PFSK-1 (cell line): ENCODE data around the gene CARD9.

Experiments used
- FOXP2 ChIP-seq: optimal IDR thresholded peaks from 2 replicates; pipeline ENCODE3; 2011; ENCODE audit warnings: borderline replicate concordance, control low read depth, inconsistent platforms; ENCODE audit not compliant: insufficient read depth; ENCODE audit errors: extremely low read length, extremely low read depth
- POLR2AphosphoS5 ChIP-seq: IDR thresholded peaks from 2 replicates; pipeline ENCODE4 v1.6.1; 2012; ENCODE audit warnings: low read depth, mild to moderate bottlenecking, control low read depth, low read length, moderate library complexity
- SIN3A ChIP-seq: IDR thresholded peaks from 2 replicates; pipeline ENCODE4 v1.6.1; 2012; ENCODE audit warnings: mild to moderate bottlenecking, low read length, moderate library complexity, borderline replicate concordance; ENCODE audit not compliant: insufficient read depth
- TAF1 ChIP-seq: IDR thresholded peaks from 2 replicates; pipeline ENCODE4 v1.6.1; 2012; ENCODE audit warnings: low read length, control low read depth, borderline replicate concordance; ENCODE audit not compliant: insufficient read depth
- TF ChIP-seq, protein P1 (sequence below), 2 experiments: IDR thresholded peaks; 2 replicates each; pipeline versions ENCODE4 v1.6.1 to v1.8.0; 2011 to 2012; ENCODE audit warnings: low read depth in 2 of 2, low read length in 2 of 2, control low read depth in 1 of 2, inconsistent platforms in 1 of 2, mild to moderate bottlenecking in 1 of 2, moderate library complexity in 1 of 2; ENCODE audit not compliant: insufficient read depth in 1 of 2

DNA sequence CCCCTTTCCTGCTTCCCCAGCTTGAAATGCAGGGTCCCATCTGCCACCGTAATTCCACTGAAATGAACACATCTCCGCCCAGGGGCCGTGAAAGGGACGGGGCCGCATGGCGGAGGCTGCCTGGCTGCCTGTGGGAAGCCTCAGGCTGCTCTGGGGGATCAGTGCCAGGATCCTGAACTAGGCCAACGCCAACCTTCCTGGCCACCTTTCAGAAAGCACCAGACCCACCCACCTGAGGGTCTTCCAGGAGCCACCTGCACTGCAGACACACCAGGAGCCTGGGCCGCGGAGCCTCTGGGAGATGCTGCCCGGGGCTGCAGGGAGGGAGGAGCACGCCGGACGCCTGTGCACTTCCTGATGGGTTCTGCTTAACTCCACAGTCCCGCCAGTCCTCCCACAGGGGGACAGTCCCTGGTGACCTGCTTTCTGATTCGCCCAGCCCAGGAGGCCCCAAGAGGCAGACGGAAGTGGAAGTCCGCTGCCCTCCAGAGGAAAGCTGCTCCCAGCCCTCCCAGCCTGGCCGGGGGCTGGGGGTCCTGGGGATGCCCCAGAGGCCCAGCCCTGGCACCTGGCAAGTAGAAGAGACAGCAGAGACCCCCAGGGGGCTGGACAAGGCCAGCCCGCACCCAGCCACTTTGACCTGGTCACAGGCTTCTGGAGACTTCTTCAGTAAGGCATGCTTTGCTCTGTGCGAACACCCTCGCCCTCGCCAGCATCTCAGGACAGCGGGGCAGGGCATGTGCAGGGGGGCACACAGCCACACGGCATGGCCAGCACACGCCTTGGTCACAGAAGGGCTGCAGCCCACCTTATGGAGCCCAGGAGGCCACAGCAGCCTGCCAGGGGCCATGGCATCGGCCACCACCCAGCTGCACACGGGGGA, at the start of gene CARD9:
- TF ChIP-seq, protein P1, sequence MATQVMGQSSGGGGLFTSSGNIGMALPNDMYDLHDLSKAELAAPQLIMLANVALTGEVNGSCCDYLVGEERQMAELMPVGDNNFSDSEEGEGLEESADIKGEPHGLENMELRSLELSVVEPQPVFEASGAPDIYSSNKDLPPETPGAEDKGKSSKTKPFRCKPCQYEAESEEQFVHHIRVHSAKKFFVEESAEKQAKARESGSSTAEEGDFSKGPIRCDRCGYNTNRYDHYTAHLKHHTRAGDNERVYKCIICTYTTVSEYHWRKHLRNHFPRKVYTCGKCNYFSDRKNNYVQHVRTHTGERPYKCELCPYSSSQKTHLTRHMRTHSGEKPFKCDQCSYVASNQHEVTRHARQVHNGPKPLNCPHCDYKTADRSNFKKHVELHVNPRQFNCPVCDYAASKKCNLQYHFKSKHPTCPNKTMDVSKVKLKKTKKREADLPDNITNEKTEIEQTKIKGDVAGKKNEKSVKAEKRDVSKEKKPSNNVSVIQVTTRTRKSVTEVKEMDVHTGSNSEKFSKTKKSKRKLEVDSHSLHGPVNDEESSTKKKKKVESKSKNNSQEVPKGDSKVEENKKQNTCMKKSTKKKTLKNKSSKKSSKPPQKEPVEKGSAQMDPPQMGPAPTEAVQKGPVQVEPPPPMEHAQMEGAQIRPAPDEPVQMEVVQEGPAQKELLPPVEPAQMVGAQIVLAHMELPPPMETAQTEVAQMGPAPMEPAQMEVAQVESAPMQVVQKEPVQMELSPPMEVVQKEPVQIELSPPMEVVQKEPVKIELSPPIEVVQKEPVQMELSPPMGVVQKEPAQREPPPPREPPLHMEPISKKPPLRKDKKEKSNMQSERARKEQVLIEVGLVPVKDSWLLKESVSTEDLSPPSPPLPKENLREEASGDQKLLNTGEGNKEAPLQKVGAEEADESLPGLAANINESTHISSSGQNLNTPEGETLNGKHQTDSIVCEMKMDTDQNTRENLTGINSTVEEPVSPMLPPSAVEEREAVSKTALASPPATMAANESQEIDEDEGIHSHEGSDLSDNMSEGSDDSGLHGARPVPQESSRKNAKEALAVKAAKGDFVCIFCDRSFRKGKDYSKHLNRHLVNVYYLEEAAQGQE (IDR thresholded peaks at IDR 0.05; ENCODE audit: insufficient read depth in 1 of 2, low read depth in 2 of 2, low read length in 2 of 2), result no peak
- TF ChIP-seq SIN3A (no peak), TAF1 (no peak), POLR2AphosphoS5 (no peak), FOXP2 (no peak)
